Frontal cortex (tissue), 4 donors: ENCODE measurements around the gene MAVS. TPM values are rescaled to one million over a fixed set of nuclear protein-coding genes. Genes with fewer than 3 reads are reported as not detected.
"Not testable (repeated sequence)": the region's sequence is repeated elsewhere in the genome, so short reads cannot be mapped to it uniquely, and the experiment has no call there.

Experiments
- DNase-seq, 2 donors: peaks; one replicate each; pipeline ENCODE4 v3.0.0; 2012; ENCODE audit warnings: low spot score in 2 of 2
- FAIRE-seq: peaks from 2 replicates; lab custom pipeline; 2012; peaks lifted over from hg19 to GRCh38; lab: Jason Lieb, UNC
- total RNA-seq: library from RNA; depleted of rRNA; stranded (reverse); fragments of >200 nt; gene quantifications from one replicate; pipeline ENCODE4 v1.2.3, GENCODE V29; 2014
- donor health status: control.
- donor health status: control.
- donor health status: control.

Gene MAVS
- total RNA-seq, 1 donor from 2014 or later, result 6.9 TPM

- DNase-seq (no peak), FAIRE-seq (no peak)
These were observed 27.7 kb downstream of the MAVS start for GRCh38 chr20:3874194-3874844.

GRCh38 chr20:3875378-3875974, 28.8 kb downstream of the MAVS start:
- FAIRE-seq (no peak), DNase-seq (no peak)

GRCh38 chr20:3876000-3876399, 29.4 kb downstream of the MAVS start:
- FAIRE-seq, result no peak
- DNase-seq, result no peak

DNA sequence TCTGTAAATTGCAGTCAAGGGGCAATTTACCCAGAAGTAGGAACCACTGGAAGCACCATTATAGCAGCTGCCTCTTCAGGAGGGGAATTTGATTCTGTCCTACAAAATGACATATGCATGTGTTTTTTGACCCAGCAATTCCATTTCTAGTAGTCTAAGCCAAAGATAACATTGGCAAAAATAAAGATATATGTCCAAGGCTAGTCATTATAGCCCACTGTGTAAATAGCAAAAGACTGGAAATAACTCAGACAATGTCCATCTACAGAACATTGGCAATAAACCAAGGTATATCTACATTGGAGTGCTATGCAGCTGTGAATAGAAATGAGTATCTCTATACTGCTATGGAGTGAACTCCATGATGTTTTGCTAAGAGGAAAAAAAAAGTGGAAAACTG, 30.0 kb downstream of the MAVS start:
- no peak for FAIRE-seq

GRCh38 chr20:3878921-3879274, 32.3 kb downstream of the MAVS start:
- DNase-seq, FAIRE-seq: not testable (repeated sequence)

More for the DNA sequence above, 30.0 kb downstream of the MAVS start:
- DNase-seq, result no peak

- no peak for FAIRE-seq
- no peak for DNase-seq
These were observed 39.1 kb downstream of the MAVS start for GRCh38 chr20:3885715-3886114.

DNA sequence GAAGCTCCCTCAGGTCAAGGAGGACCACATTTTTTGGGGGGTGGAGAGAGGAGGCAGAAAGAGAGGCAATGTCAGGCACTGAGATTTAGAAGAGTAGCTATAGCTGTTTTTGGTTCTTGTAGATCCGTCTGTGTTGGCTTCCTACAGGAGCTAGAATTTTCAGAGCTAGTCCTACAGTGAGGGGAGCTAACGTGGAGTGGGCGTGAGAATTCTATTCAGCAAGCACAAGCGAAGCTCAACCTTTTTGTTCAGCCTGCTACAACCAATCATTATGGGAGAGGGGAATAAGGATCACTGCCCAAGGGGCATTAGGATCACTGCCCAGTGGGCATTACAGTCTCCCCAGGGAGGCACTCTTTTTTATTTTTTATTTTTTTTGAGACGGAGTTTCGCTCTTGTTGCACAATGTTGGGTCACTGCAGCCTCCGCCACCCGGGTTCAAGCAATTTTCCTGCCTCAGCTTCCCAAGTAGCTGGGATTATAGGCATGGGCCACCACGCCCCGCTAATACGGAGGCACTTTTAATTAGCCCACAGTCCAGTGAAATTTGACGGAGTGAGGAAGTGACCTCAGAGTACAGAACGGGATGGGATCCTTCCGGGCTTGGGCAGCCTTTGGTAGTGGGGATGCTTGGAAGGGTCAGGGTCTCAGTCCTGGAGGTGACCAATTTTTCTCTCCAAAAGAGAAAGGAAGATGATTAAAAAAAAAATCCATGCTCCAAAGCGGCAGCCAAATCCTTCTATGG, 41.4 kb downstream of the MAVS start:
- FAIRE-seq, result no peak
- DNase-seq, result peak; percentile 23 to 29

- FAIRE-seq, result peak; percentile 23
- peak; percentile 97 to 98 for DNase-seq
These were observed 42.2 kb downstream of the MAVS start, which contains the start of gene PANK2 for GRCh38 chr20:3888622-3889488. TSS of gene PANK2 (plus strand) at chr20:3889387.

DNA sequence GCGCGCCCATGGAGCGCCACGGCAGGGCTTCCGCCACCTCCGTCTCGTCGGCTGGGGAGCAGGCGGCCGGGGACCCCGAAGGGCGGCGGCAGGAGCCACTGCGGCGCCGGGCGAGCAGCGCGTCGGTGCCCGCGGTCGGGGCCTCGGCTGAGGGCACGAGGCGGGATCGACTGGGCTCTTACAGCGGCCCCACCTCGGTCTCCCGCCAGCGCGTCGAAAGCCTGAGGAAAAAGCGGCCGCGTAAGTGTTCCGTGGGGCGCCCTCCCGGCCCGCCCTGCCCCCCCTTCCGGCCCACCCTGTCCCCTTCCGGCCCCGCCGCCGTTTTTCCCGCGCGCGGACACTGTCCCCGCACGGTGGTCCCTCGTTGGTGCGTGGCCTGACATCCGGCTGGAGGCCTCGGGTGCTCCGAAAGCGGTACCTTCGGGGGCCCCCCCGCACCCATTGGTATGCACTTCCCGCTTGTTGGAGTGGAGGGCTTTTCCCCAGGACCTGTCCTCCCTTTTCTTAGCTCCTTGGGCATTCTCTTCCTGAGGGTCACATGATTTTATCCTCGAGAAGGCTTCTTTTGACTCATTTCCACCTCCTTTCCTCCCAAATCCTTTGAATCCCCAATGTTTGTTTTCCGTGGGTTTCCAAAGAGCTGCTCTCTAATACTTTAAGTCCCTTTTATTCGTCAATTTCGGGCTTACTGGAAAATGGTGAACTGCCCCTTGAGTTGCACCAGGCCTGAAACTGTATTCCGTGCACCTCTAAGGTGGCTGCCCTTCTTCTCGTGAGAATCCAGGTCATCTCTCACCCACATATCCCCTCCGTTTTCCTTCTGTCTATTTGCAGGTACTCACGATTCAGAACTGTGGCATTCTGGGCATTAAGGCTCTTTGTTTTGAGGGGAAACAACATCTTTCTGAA, 43.1 kb downstream of the MAVS start:
- FAIRE-seq, result no peak
- DNase-seq, result peak in 1 of 2 donors; percentile 31

DNA sequence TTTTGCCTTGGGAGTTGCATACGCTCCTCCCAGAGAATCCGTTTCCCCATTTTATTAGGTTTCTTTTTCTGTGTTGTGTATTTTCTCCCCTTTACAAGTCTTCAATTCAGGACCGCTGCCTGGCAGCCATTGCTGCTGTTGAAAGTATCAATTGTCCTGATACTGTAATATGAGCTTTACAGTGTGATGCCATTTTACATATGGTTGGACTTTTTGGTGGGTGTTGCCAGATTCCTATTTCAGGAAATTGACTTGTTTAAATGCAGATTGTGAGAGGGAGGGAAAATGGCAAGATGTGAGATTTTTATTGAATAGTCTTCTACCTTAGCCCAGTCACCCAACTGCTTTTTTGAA, 43.7 kb downstream of the MAVS start:
- DNase-seq, result no peak
- FAIRE-seq, result no peak

- DNase-seq (no peak), FAIRE-seq (no peak)
These were observed 44.6 kb downstream of the MAVS start for GRCh38 chr20:3890999-3891929.

GRCh38 chr20:3894796-3895195, 48.2 kb downstream of the MAVS start:
- DNase-seq (no peak), FAIRE-seq (no peak)

DNA sequence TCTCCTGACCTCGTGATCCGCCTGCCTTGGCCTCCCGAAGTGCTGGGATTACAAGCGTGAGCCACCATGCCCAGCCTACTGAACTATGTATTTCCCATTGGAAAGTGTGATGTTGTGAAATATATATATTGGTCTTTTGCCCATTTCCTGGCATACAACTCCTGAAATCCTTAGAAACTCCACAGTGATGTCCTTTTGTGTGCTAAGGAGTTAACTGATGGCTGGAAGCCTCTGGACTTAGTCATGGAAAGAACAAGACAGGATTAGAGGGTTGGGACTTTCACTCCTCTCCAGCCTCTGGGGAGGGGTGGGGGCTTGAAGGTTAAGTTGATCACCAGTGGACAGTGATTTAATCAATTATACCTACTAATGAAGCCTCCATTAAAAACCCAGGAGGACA, 49.7 kb downstream of the MAVS start:
- no peak for FAIRE-seq
- no peak for DNase-seq

DNA sequence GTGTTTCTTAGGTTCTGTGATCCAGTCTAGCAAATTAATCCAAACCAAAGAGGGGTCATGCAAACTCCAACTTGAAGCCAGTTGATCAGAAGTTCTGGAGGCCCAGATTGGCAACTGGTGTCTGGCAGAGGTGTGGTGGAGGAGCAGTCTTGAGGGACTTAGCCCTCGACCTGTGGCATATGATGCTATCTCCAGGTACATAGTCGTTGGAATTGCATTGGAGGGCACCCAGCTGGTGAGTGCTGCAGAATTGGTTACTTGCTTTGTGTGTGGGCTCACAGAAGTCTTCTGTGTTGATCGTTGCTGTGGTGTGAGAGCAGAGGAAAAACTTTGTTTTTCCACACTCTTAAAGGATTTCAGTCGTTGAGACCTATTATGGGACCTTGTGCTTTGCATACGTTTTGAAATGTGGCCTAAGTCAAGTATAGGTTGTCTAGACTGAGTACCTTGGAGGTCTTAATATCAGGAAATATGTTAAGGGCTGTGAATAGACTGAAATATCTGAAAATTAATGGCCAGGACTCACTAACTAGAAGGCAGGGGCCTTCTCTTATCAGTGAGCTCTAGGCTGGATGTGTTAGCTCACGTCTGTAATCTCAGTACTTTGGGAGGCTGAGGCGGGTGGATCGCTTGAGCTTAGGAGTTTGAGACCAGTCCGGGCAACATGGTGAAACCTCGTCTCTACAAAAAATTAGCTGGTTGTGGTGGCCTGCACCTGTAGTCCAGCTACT, 50.4 kb downstream of the MAVS start:
- DNase-seq (no peak), FAIRE-seq (no peak)

DNA sequence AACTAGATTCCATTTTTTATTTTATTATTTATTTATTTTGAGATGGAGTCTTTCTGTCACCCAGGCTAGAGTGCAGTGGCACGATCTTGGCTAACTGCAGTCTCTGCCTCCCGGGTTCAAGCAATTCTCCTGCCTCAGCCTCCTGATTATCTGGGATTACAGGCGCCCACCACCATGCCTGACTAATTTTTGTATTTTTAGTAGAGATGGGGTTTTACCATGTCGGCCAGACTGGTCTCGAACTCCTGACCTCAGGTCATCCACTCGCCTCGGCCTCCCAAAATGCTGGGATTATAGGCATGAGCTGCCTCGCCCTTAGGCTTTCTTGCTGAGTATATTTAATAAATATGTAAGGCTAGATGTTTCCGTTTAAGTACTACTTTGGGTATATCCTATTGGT, 51.5 kb downstream of the MAVS start:
- not testable (repeated sequence) for DNase-seq, FAIRE-seq

GRCh38 chr20:3898639-3899038, 52.0 kb downstream of the MAVS start:
- DNase-seq (no peak), FAIRE-seq (no peak)

- DNase-seq (no peak), FAIRE-seq (no peak)
These were observed 53.6 kb downstream of the MAVS start for GRCh38 chr20:3900187-3900604.
